ENCODE data around the gene HK1.

The HK1 gene

DNA sequence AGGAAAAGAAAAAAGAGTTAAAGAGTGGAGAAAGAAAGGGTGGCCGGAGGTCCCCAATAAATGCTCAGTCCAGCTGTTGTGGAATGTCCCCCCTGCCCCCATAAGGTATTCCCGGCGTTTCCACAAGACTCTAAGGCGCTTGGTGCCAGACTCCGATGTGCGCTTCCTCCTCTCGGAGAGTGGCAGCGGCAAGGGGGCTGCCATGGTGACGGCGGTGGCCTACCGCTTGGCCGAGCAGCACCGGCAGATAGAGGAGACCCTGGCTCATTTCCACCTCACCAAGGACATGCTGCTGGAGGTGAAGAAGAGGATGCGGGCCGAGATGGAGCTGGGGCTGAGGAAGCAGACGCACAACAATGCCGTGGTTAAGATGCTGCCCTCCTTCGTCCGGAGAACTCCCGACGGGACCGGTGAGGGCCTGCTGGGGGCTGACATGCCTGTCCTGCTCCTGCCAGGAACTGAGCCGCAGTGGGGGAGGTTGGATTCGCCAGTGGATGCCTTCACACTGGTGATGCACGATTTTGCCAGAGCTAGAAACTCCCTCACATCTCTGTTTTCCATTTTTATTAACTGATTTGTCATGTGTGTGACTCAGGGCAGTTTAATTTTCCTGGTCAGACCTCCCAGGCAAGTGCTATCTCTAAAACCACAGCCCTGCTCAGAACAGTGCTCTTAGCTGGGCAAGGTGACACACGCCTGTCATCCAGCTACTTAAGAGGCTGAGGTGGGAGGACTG lies 104.3 kb downstream of the HK1 start:
- H2BK5ac ChIP-seq (ENCODE audit: low read length), result no peak overlapping the region
- H2BK15ac ChIP-seq (replicated peaks; ENCODE audit: low read depth), result no peak overlapping the region
- H3K27ac ChIP-seq (ENCODE audit: low read depth, low read length), result no peak overlapping the region
- WGBS (ENCODE audit: extremely low coverage, insufficient coverage, low lambda C conversion rate), result no CpG with 5 or more reads among the region's 26 CpGs
- no peak overlapping the region for H3K4ac ChIP-seq (ENCODE audit: low read depth, low read length)
- no peak overlapping the region for H3K9ac ChIP-seq (ENCODE audit: low read length)
- no peak overlapping the region for H3K4me3 ChIP-seq (ENCODE audit: low read length)
- no peaks in the 10 kb centered on the region for H3K27me3 ChIP-seq (ENCODE audit: insufficient read depth, low read length, poor library complexity)
- peaks cover 14% of the 10 kb centered on the region for H3K79me1 ChIP-seq (ENCODE audit: low read length)
- no peak overlapping the region for H4K5ac ChIP-seq (ENCODE audit: low read length)
- H3K56ac ChIP-seq (ENCODE audit: low read length), result no peak overlapping the region
- H3K79me2 ChIP-seq (ENCODE audit: control insufficient read depth, insufficient read depth, low read length), result no peaks in the 10 kb centered on the region
- H2AK5ac ChIP-seq (ENCODE audit: low read length), result no peak overlapping the region
- H4K8ac ChIP-seq (ENCODE audit: low read depth, low read length), result no peak overlapping the region
- no peak overlapping the region for H2BK120ac ChIP-seq (ENCODE audit: low read depth, low read length)
- H3K4me1 ChIP-seq (ENCODE audit: control insufficient read depth, low read depth, low read length), result no peaks in the 10 kb centered on the region
- no peak overlapping the region for H3K4me2 ChIP-seq (ENCODE audit: low read length)
- H3K36me3 ChIP-seq (ENCODE audit: control insufficient read depth, insufficient read depth, low read length), result peaks cover 39% of the 10 kb centered on the region
- no peak for DNase-seq
- no peak overlapping the region for H3K18ac ChIP-seq (ENCODE audit: low read length)
- H3K23ac ChIP-seq (ENCODE audit: low read length), result no peak overlapping the region

DNA sequence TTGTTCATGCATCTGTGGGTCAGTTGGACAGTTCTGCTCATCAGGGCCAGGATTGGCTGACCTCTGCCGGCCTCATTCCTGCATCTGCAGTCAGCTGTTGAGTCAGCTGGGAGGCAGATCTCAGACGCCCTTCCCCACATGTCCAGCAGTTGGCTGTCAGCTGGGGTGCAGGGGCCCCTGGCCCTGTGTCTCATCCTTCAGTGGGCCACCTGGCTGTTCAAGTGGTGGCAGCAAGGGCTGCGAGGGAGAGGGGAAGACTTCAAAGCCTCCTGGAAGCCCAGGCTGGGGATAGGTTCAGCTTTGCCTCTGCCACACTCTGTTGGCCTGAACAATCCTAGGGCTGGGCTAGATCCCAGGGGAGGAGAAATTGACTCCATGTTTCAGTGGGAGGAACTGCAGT lies 105.3 kb downstream of the HK1 start:
- H3K4me1 ChIP-seq (ENCODE audit: control insufficient read depth, low read depth, low read length), result no peaks in the 10 kb centered on the region
- no peak overlapping the region for H3K4me3 ChIP-seq (ENCODE audit: low read length)
- no peak overlapping the region for H4K8ac ChIP-seq (ENCODE audit: low read depth, low read length)
- H3K56ac ChIP-seq (ENCODE audit: low read length), result no peak overlapping the region
- H3K27ac ChIP-seq (ENCODE audit: low read depth, low read length), result no peak overlapping the region
- H3K27me3 ChIP-seq (ENCODE audit: insufficient read depth, low read length, poor library complexity), result no peaks in the 10 kb centered on the region
- no peak overlapping the region for H2BK15ac ChIP-seq (replicated peaks; ENCODE audit: low read depth)
- no peak overlapping the region for H2BK120ac ChIP-seq (ENCODE audit: low read depth, low read length)
- H2AK5ac ChIP-seq (ENCODE audit: low read length), result no peak overlapping the region
- H4K5ac ChIP-seq (ENCODE audit: low read length), result no peak overlapping the region
- H3K79me1 ChIP-seq (ENCODE audit: low read length), result peaks cover 10% of the 10 kb centered on the region
- H3K18ac ChIP-seq (ENCODE audit: low read length), result no peak overlapping the region
- no peak overlapping the region for H3K4me2 ChIP-seq (ENCODE audit: low read length)
- no peak overlapping the region for H3K23ac ChIP-seq (ENCODE audit: low read length)
- peaks cover 35% of the 10 kb centered on the region for H3K36me3 ChIP-seq (ENCODE audit: control insufficient read depth, insufficient read depth, low read length)
- peak; percentile 44 for DNase-seq
- H3K4ac ChIP-seq (ENCODE audit: low read depth, low read length), result no peak overlapping the region
- no peaks in the 10 kb centered on the region for H3K79me2 ChIP-seq (ENCODE audit: control insufficient read depth, insufficient read depth, low read length)
- no peak overlapping the region for H3K9ac ChIP-seq (ENCODE audit: low read length)
- H2BK5ac ChIP-seq (ENCODE audit: low read length), result no peak overlapping the region
- WGBS (ENCODE audit: extremely low coverage, insufficient coverage, low lambda C conversion rate), result no CpG with 5 or more reads among the region's 3 CpGs

DNA sequence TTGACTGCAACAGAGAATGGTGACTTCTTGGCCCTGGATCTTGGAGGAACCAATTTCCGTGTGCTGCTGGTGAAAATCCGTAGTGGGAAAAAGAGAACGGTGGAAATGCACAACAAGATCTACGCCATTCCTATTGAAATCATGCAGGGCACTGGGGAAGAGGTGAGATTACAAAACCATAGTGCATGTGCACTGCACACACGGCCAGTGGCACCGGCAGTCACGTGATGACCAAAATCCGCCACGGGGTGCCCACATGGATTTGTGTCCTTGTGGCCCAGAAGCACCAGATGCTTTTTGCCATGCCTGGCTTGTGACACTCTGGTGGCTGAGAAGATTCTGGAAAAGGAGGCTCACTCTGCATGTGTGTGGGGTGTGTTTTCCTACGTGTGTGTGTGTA lies 106.0 kb downstream of the HK1 start:
- no peak overlapping the region for H2AK5ac ChIP-seq (ENCODE audit: low read length)
- H3K4me1 ChIP-seq (ENCODE audit: control insufficient read depth, low read depth, low read length), result no peaks in the 10 kb centered on the region
- H3K18ac ChIP-seq (ENCODE audit: low read length), result no peak overlapping the region
- H3K27me3 ChIP-seq (ENCODE audit: insufficient read depth, low read length, poor library complexity), result no peaks in the 10 kb centered on the region
- H2BK15ac ChIP-seq (replicated peaks; ENCODE audit: low read depth), result no peak overlapping the region
- H2BK120ac ChIP-seq (ENCODE audit: low read depth, low read length), result no peak overlapping the region
- H3K27ac ChIP-seq (ENCODE audit: low read depth, low read length), result no peak overlapping the region
- no peak overlapping the region for H2BK5ac ChIP-seq (ENCODE audit: low read length)
- no peaks in the 10 kb centered on the region for H3K79me2 ChIP-seq (ENCODE audit: control insufficient read depth, insufficient read depth, low read length)
- no peak overlapping the region for H3K4me3 ChIP-seq (ENCODE audit: low read length)
- H4K5ac ChIP-seq (ENCODE audit: low read length), result no peak overlapping the region
- no peak overlapping the region for H3K9ac ChIP-seq (ENCODE audit: low read length)
- H3K36me3 ChIP-seq (ENCODE audit: control insufficient read depth, insufficient read depth, low read length), result peaks cover 37% of the 10 kb centered on the region
- H4K8ac ChIP-seq (ENCODE audit: low read depth, low read length), result no peak overlapping the region
- H3K4me2 ChIP-seq (ENCODE audit: low read length), result no peak overlapping the region
- H3K23ac ChIP-seq (ENCODE audit: low read length), result no peak overlapping the region
- H3K56ac ChIP-seq (ENCODE audit: low read length), result no peak overlapping the region
- H3K4ac ChIP-seq (ENCODE audit: low read depth, low read length), result no peak overlapping the region
- H3K79me1 ChIP-seq (ENCODE audit: low read length), result peaks cover 10% of the 10 kb centered on the region
- DNase-seq, result no peak
- WGBS (ENCODE audit: extremely low coverage, insufficient coverage, low lambda C conversion rate), result no CpG with 5 or more reads among the region's 10 CpGs

DNA sequence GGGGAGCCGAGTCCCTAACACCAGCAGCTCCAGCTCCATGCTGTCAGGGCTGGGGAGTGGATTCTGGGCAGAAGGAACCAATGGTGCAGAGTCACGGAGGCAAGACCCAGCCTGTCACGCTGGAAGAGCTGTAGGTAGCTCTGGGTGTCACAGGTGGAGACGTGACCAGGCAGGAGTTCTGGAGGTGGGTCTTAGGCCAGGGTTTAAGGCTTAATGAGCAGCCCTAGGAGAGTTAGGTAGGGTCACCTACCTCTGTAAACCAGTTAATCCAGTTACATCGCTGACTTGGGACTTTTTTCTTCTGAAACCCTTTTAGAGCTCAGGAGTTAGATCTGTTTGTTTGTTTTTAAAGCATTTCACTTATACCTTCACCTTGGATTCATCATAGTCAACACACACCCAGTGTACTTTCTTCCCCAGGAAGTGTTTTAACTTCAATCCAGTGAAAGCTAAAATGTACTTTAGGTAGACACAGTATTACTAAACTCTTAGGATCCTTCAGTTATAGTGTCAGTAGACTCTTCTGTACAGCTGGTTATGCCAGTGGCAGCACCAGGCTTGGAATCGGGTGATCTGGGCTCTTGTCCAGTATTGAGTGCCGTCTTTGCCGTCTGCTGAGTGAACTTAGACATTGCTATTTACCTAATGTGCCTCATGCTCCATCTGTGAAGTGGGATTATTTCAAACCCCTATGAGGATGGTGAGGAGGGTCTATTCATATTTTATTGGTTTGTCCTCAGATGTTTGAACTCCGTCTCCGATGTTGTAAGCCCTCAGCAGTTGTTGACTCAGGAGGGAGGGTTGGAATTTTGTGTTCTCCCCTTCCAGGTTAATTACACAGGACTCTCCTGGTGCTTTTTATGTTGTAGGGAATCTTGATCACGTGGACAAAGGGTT lies 107.4 kb downstream of the HK1 start:
- no peak overlapping the region for H2BK120ac ChIP-seq (ENCODE audit: low read depth, low read length)
- H3K4me1 ChIP-seq (ENCODE audit: control insufficient read depth, low read depth, low read length), result peaks cover 4% of the 10 kb centered on the region
- WGBS (ENCODE audit: extremely low coverage, insufficient coverage, low lambda C conversion rate), result no CpG with 5 or more reads among the region's 11 CpGs
- DNase-seq, result no peak
- H3K4me3 ChIP-seq (ENCODE audit: low read length), result no peak overlapping the region
- H4K5ac ChIP-seq (ENCODE audit: low read length), result no peak overlapping the region
- no peak overlapping the region for H3K27ac ChIP-seq (ENCODE audit: low read depth, low read length)
- no peak overlapping the region for H3K4ac ChIP-seq (ENCODE audit: low read depth, low read length)
- no peaks in the 10 kb centered on the region for H3K27me3 ChIP-seq (ENCODE audit: insufficient read depth, low read length, poor library complexity)
- H3K36me3 ChIP-seq (ENCODE audit: control insufficient read depth, insufficient read depth, low read length), result peaks cover 25% of the 10 kb centered on the region
- H2BK15ac ChIP-seq (replicated peaks; ENCODE audit: low read depth), result no peak overlapping the region
- H3K9ac ChIP-seq (ENCODE audit: low read length), result no peak overlapping the region
- H3K79me1 ChIP-seq (ENCODE audit: low read length), result peaks cover 4% of the 10 kb centered on the region
- H3K79me2 ChIP-seq (ENCODE audit: control insufficient read depth, insufficient read depth, low read length), result no peaks in the 10 kb centered on the region
- H2AK5ac ChIP-seq (ENCODE audit: low read length), result no peak overlapping the region
- H2BK5ac ChIP-seq (ENCODE audit: low read length), result no peak overlapping the region
- no peak overlapping the region for H4K8ac ChIP-seq (ENCODE audit: low read depth, low read length)
- no peak overlapping the region for H3K4me2 ChIP-seq (ENCODE audit: low read length)
- no peak overlapping the region for H3K23ac ChIP-seq (ENCODE audit: low read length)
- no peak overlapping the region for H3K56ac ChIP-seq (ENCODE audit: low read length)
- H3K18ac ChIP-seq (ENCODE audit: low read length), result no peak overlapping the region

DNA sequence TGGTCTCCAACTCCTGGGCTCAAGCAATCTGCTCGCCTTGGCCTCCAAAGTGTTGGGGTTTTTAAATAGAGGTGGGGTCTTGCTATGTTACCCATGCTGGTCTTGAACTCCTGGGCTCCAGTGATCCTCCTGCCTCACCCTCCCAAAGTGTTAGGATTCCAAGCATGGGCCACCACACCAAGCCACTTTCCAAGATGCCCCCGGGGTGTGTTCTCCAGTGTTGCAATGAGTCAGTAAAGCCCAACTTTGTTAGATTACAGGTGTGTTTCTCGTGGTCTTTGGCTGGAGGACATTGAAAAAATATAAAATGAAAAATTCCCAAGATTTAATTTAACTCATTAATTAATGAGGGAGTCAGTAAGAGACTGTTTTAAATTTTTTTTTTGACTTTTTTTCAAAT lies 109.2 kb downstream of the HK1 start:
- WGBS (ENCODE audit: extremely low coverage, insufficient coverage, low lambda C conversion rate), result no CpG with 5 or more reads among the region's 3 CpGs
- H3K79me2 ChIP-seq (ENCODE audit: control insufficient read depth, insufficient read depth, low read length), result no peaks in the 10 kb centered on the region
- H4K8ac ChIP-seq (ENCODE audit: low read depth, low read length), result no peak overlapping the region
- no peak overlapping the region for H2BK120ac ChIP-seq (ENCODE audit: low read depth, low read length)
- peaks cover 8% of the 10 kb centered on the region for H3K4me1 ChIP-seq (ENCODE audit: control insufficient read depth, low read depth, low read length)
- peaks cover 24% of the 10 kb centered on the region for H3K36me3 ChIP-seq (ENCODE audit: control insufficient read depth, insufficient read depth, low read length)
- no peak overlapping the region for H3K4me3 ChIP-seq (ENCODE audit: low read length)
- H2AK5ac ChIP-seq (ENCODE audit: low read length), result no peak overlapping the region
- no peak overlapping the region for H4K5ac ChIP-seq (ENCODE audit: low read length)
- no peak for DNase-seq
- H3K27me3 ChIP-seq (ENCODE audit: insufficient read depth, low read length, poor library complexity), result no peaks in the 10 kb centered on the region
- H3K56ac ChIP-seq (ENCODE audit: low read length), result no peak overlapping the region
- no peak overlapping the region for H3K23ac ChIP-seq (ENCODE audit: low read length)
- no peak overlapping the region for H2BK5ac ChIP-seq (ENCODE audit: low read length)
- H3K27ac ChIP-seq (ENCODE audit: low read depth, low read length), result no peak overlapping the region
- no peak overlapping the region for H2BK15ac ChIP-seq (replicated peaks; ENCODE audit: low read depth)
- no peak overlapping the region for H3K4me2 ChIP-seq (ENCODE audit: low read length)
- H3K18ac ChIP-seq (ENCODE audit: low read length), result no peak overlapping the region
- H3K79me1 ChIP-seq (ENCODE audit: low read length), result peaks cover 4% of the 10 kb centered on the region
- no peak overlapping the region for H3K4ac ChIP-seq (ENCODE audit: low read depth, low read length)
- no peak overlapping the region for H3K9ac ChIP-seq (ENCODE audit: low read length)

Data from mesendoderm (in vitro differentiated cells).